Prostate gland (tissue), 2 donors: ENCODE measurements around the gene L3HYPDH. TPM values are rescaled to one million over a fixed set of nuclear protein-coding genes. Genes with fewer than 3 reads are reported as not detected.
A peak's percentile ranks its signal among the peaks of the same experiment; 100 is the strongest.

Source experiments
- DNase-seq: peaks from one replicate; pipeline ENCODE4 v3.0.0-alpha.2; 2019; ENCODE audit warnings: low spot score
- H3K27ac ChIP-seq, 2 donors: fragments of 200-600 bp; sonication (generic); 2 replicates each; pipeline ENCODE4 v1.5.1; 2017 to 2019
- H3K27me3 ChIP-seq: fragments of 200-600 bp; sonication (generic); replicated peaks from 2 replicates; pipeline ENCODE4 v1.5.1; 2019; ENCODE audit not compliant: insufficient read depth
- H3K36me3 ChIP-seq, 2 donors: fragments of 200-600 bp; sonication (generic); 1 replicate in 1 of 2; 2 replicates in 1 of 2; pipeline versions ENCODE4 v1.5.1 to v1.8.1; 2017 to 2019
- H3K4me1 ChIP-seq: fragments of 200-600 bp; sonication (generic); replicated peaks from 2 replicates; pipeline ENCODE4 v1.5.1; 2019
- H3K4me3 ChIP-seq, 2 donors: fragments of 200-600 bp; sonication (generic); 2 replicates each; pipeline ENCODE4 v1.5.1; 2017 to 2019
- H3K9me3 ChIP-seq: fragments of 200-600 bp; sonication (generic); 2 replicates; pipeline ENCODE4 v1.5.1; 2017
- CTCF ChIP-seq, 4 experiments: fragments of 200-600 bp in 2 of 4; fragments of 450-650 bp in 2 of 4; sonication (generic) in 2 of 4; IDR thresholded peaks; 1 replicate in 3 of 4; 2 replicates in 1 of 4; pipeline ENCODE4 v1.5.1; 2016 to 2019; ENCODE audit warnings: antibody characterized with exemption in 4 of 4, mild to moderate bottlenecking in 2 of 4, moderate library complexity in 2 of 4
- POLR2A ChIP-seq: fragments of 450-650 bp; IDR thresholded peaks from one replicate; pipeline ENCODE4 v1.6.1; 2016; ENCODE audit warnings: antibody characterized with exemption, mild to moderate bottlenecking
- POLR2AphosphoS5 ChIP-seq: sonication (generic); formaldehyde crosslinking; IDR thresholded peaks from one replicate; pipeline ENCODE4 v1.6.1; 2017; ENCODE audit warnings: antibody characterized with exemption
- WGBS: methylation state at CpG from one replicate; pipeline ENCODE4 v1.1.5; 2018; 5-methylcytosine and 5-hydroxymethylcytosine counted together
- intact Hi-C: fragments of 100-400 bp; cut with DNase I; formaldehyde crosslinking; loops from one replicate; pipeline ENCODE4 v1.14.2; 2022
- total RNA-seq, 2 donors: library from RNA; depleted of rRNA; stranded (reverse); fragments of >200 nt; gene quantifications; one replicate each; pipeline ENCODE4 v1.1.0, GENCODE V29; 2016

L3HYPDH gene
- total RNA-seq, 2 donors from 2014 or later = 34.6 to 50.3 TPM

GRCh38 chr14:59464486-59465315 is 19.5 kb downstream of the L3HYPDH start:
- H3K4me3 ChIP-seq = peak overlapping the region; percentile 63 to 66
- H3K9me3 ChIP-seq = no peaks in the 10 kb centered on the region
- H3K27ac ChIP-seq = peak overlapping the region; percentile 80 to 82
- under 1% methylated on average over 76 of the region's 105 CpGs for WGBS
- no peaks in the 10 kb centered on the region for H3K27me3 ChIP-seq
- TF ChIP-seq POLR2AphosphoS5 (no peak), POLR2A (peak; percentile 7), CTCF (IDR thresholded peaks at IDR 0.05) (no peak)
- intact Hi-C loops = no loop called here
- DNase-seq = peak; percentile 54
- H3K4me1 ChIP-seq = no peaks in the 10 kb centered on the region
- H3K36me3 ChIP-seq = no peaks in the 10 kb centered on the region

GRCh38 chr14:59463787-59464485 is 20.3 kb downstream of the L3HYPDH start:
- TF ChIP-seq POLR2AphosphoS5 (no peak), POLR2A (no peak), CTCF (IDR thresholded peaks at IDR 0.05) (no peak)
- no peaks in the 10 kb centered on the region for H3K36me3 ChIP-seq
- 32% methylated on average over 56 of the region's 60 CpGs for WGBS
- H3K27ac ChIP-seq = peak overlapping the region; percentile 80 to 82
- DNase-seq = no peak
- H3K4me3 ChIP-seq = peak overlapping the region; percentile 63 to 66
- no peaks in the 10 kb centered on the region for H3K27me3 ChIP-seq
- intact Hi-C loops = no loop called here
- no peaks in the 10 kb centered on the region for H3K4me1 ChIP-seq
- no peaks in the 10 kb centered on the region for H3K9me3 ChIP-seq

GRCh38 chr14:59461891-59462290 is 22.3 kb downstream of the L3HYPDH start:
- H3K4me3 ChIP-seq = no peak overlapping the region
- H3K9me3 ChIP-seq = no peaks in the 10 kb centered on the region
- H3K27ac ChIP-seq = no peak overlapping the region
- no peak for DNase-seq
- H3K4me1 ChIP-seq = no peaks in the 10 kb centered on the region
- intact Hi-C loops = no loop called here
- no peaks in the 10 kb centered on the region for H3K36me3 ChIP-seq
- TF ChIP-seq POLR2A (no peak), CTCF (IDR thresholded peaks at IDR 0.05) (no peak), POLR2AphosphoS5 (no peak)
- H3K27me3 ChIP-seq = no peaks in the 10 kb centered on the region
- 98% methylated on average over 1 of the region's 1 CpG for WGBS

- H3K9me3 ChIP-seq = no peaks in the 10 kb centered on the region
- no peak for TF ChIP-seq POLR2A
- no peak for TF ChIP-seq CTCF (IDR thresholded peaks at IDR 0.05)
- no peak for TF ChIP-seq POLR2AphosphoS5
- no peak for DNase-seq
- no peaks in the 10 kb centered on the region for H3K36me3 ChIP-seq
- intact Hi-C loops = no loop called here
- WGBS = 87% methylated on average over 1 of the region's 1 CpG
- H3K27me3 ChIP-seq = no peaks in the 10 kb centered on the region
- H3K27ac ChIP-seq = no peak overlapping the region
- H3K4me1 ChIP-seq = no peaks in the 10 kb centered on the region
- no peak overlapping the region for H3K4me3 ChIP-seq
Measured at GRCh38 chr14:59460378-59460777, 23.8 kb downstream of the L3HYPDH start.
